CD4-positive, alpha-beta T cell (primary cell): ENCODE measurements around the gene CLEC16A. TPM values are rescaled to one million over a fixed set of nuclear protein-coding genes. Genes with fewer than 3 reads are reported as not detected.

Source experiments
- ATAC-seq: fragments of 200-7000 bp; cut with Tn5 transposase; one replicate; pipeline ENCODE4 v1.10.0; 2022; ENCODE audit warnings: mild to moderate bottlenecking; ENCODE audit not compliant: poor library complexity
- CTCF ChIA-PET: fragments of 350-600 bp; sonication (Branson Sonifier 250); formaldehyde crosslinking; loops from one replicate; lab custom pipeline; 2021; ENCODE audit warnings: antibody characterized with exemption, inconsistent platforms; lab: Charles Lee
- POLR2A ChIA-PET: fragments of 350-600 bp; sonication (Branson Sonifier 250); formaldehyde crosslinking; loops from one replicate; lab custom pipeline; 2021; ENCODE audit warnings: antibody characterized with exemption, inconsistent platforms; lab: Charles Lee
- DNase-seq, 14 experiments: peaks; one replicate each; pipeline ENCODE4 v3.0.0-alpha.2; 2013 to 2020; ENCODE audit warnings: mixed read lengths in 2 of 14
- H3K27ac ChIP-seq, 2 donors: one replicate each; pipeline versions ENCODE4 v1.5.1 to v1.7.0; 2013; ENCODE audit warnings: low read length in 2 of 2, low read depth in 1 of 2, mild to moderate bottlenecking in 1 of 2
- H3K27me3 ChIP-seq, 2 experiments: 1 replicate in 1 of 2; 2 replicates in 1 of 2; pipeline versions ENCODE4 v1.6.1 to v1.7.0; 2013; ENCODE audit warnings: low read length in 2 of 2, control low read depth in 1 of 2, mild to moderate bottlenecking in 1 of 2, moderate library complexity in 1 of 2; ENCODE audit not compliant: insufficient read depth in 2 of 2, control insufficient read depth in 1 of 2
- H3K36me3 ChIP-seq: one replicate; pipeline ENCODE4 v1.6.1; 2013; ENCODE audit warnings: low read length, control low read depth; ENCODE audit not compliant: insufficient read depth
- H3K4me1 ChIP-seq: one replicate; pipeline ENCODE4 v1.6.1; 2013; ENCODE audit warnings: low read length, control low read depth; ENCODE audit not compliant: insufficient read depth
- H3K4me3 ChIP-seq: one replicate; pipeline ENCODE4 v1.5.1; 2013; ENCODE audit warnings: mild to moderate bottlenecking, low read length, moderate library complexity
- H3K9me3 ChIP-seq, 2 experiments: 1 replicate in 1 of 2; 2 replicates in 1 of 2; pipeline versions ENCODE4 v1.6.1 to v1.7.0; 2013; ENCODE audit warnings: low read length in 2 of 2, mild to moderate bottlenecking in 2 of 2, control low read depth in 1 of 2, moderate library complexity in 1 of 2; ENCODE audit not compliant: control insufficient read depth in 1 of 2, insufficient read depth in 1 of 2
- H3K27ac Mint-ChIP-seq: one replicate; pipeline ENCODE4 v1.8.0; 2020; ENCODE audit warnings: mixed read lengths
- H3K27me3 Mint-ChIP-seq: one replicate; pipeline ENCODE4 v1.8.0; 2021; ENCODE audit warnings: mixed read lengths
- H3K36me3 Mint-ChIP-seq: one replicate; pipeline ENCODE4 v1.8.0; 2021; ENCODE audit warnings: low read depth, mixed read lengths
- H3K4me1 Mint-ChIP-seq: one replicate; pipeline ENCODE4 v1.8.0; 2021; ENCODE audit warnings: low read depth, mixed read lengths
- H3K4me3 Mint-ChIP-seq: one replicate; pipeline ENCODE4 v1.8.0; 2020; ENCODE audit warnings: mild to moderate bottlenecking, mixed read lengths
- H3K9me3 Mint-ChIP-seq: one replicate; pipeline ENCODE4 v1.8.0; 2020; ENCODE audit warnings: mixed read lengths
- intact Hi-C, 2 experiments: fragments of 100-400 bp; cut with DNase I in 1 of 2; cut with micrococcal nuclease in 1 of 2; formaldehyde crosslinking; loops; one replicate each; pipeline versions ENCODE4 v1.15.1 to v1.9.0; 2023 to 2025; cut with DNase I, micrococcal nuclease
- total RNA-seq, 174 experiments: library from RNA in 2 of 174; stranded (reverse) in 2 of 174; gene quantifications; one replicate each; pipeline ENCODE4 v1.2.3 and lab custom pipeline; 2021 to 2026
- TF ChIP-seq, protein P1 (sequence below): fragments of 200-600 bp; IDR thresholded peaks from one replicate; pipeline ENCODE4 v1.8.0; 2022; ENCODE audit warnings: antibody characterized with exemption, mild to moderate bottlenecking

Gene CLEC16A
- total RNA-seq, 2 experiments from 2014 or later = 21.7 to 22.7 TPM

DNA sequence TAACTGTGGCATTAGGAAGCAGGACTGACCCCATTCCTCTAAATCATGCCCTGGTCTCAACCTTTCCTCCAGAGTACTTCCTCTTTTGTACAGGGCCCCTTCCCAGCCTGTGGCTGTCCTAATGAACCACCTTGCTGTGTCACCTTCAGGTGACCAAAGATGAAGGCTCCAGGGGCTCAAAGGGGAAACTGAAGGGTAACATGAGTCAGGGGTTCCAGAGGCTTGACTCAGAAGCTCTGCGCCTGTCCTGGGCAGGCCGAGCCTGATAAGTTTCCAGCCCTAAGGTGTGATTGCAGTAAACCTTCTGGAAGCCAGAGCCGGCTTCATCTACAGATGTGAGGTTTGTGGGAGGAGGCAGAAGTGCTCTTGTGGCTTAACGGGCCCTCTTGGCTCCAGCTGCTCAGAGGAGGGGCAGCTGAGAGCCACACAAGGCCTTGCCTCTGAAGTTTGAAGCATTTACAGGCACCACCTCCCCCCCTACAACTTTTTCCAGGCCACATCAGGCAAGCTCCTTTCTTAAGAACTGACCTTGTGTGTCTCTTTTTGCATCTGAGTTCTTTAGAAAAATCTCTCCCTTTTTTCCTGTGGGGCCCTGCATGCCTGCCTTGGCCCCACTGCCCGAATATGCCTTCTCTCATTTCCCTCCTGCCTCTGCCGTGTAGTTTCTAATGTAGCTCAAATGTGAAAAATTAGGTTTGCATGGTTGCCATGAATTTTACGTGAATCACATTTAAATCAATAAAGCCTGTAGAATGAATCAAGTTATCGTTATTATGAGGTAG is 149.9 kb downstream of the CLEC16A start:
- peak in 4 of 14 experiments; percentile 23 to 35 (median 32) for DNase-seq
- Mint-ChIP-seq H3K27me3 (no peaks in the 10 kb centered on the region), H3K27ac (peak overlapping the region; percentile 81), H3K36me3 (peaks cover 8% of the 10 kb centered on the region), H3K4me3 (peak overlapping the region; percentile 30), H3K9me3 (no peaks in the 10 kb centered on the region), H3K4me1 (peaks cover 33% of the 10 kb centered on the region)
- Histone ChIP-seq H3K36me3 (peaks cover 7% of the 10 kb centered on the region), H3K9me3 (no peaks in the 10 kb centered on the region), H3K4me3 (no peak overlapping the region), H3K4me1 (peaks cover 33% of the 10 kb centered on the region), H3K27ac (peak overlapping the region; percentile 47 to 49), H3K27me3 (no peaks in the 10 kb centered on the region)
- intact Hi-C loops = loop anchor here in 1 of 2 experiments (5.0 kb wide), 1 partner anchor 163 kb away; the partner anchor contains the start of gene SOCS1
- peak; percentile 51 for ATAC-seq
- ChIA-PET POLR2A (interaction anchor here (0.9 to 1.7 kb wide), 2 partner anchors 10 to 162 kb away, joined by 3 to 5 read pairs; partner anchors contain the start of gene SOCS1), CTCF (interaction anchor here (0.6 to 0.8 kb wide), 2 partner anchors 24 to 162 kb away, joined by 3 read pairs; partner anchors contain the start of gene SOCS1)
- TF ChIP-seq, protein P1, sequence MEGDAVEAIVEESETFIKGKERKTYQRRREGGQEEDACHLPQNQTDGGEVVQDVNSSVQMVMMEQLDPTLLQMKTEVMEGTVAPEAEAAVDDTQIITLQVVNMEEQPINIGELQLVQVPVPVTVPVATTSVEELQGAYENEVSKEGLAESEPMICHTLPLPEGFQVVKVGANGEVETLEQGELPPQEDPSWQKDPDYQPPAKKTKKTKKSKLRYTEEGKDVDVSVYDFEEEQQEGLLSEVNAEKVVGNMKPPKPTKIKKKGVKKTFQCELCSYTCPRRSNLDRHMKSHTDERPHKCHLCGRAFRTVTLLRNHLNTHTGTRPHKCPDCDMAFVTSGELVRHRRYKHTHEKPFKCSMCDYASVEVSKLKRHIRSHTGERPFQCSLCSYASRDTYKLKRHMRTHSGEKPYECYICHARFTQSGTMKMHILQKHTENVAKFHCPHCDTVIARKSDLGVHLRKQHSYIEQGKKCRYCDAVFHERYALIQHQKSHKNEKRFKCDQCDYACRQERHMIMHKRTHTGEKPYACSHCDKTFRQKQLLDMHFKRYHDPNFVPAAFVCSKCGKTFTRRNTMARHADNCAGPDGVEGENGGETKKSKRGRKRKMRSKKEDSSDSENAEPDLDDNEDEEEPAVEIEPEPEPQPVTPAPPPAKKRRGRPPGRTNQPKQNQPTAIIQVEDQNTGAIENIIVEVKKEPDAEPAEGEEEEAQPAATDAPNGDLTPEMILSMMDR = no peak

DNA sequence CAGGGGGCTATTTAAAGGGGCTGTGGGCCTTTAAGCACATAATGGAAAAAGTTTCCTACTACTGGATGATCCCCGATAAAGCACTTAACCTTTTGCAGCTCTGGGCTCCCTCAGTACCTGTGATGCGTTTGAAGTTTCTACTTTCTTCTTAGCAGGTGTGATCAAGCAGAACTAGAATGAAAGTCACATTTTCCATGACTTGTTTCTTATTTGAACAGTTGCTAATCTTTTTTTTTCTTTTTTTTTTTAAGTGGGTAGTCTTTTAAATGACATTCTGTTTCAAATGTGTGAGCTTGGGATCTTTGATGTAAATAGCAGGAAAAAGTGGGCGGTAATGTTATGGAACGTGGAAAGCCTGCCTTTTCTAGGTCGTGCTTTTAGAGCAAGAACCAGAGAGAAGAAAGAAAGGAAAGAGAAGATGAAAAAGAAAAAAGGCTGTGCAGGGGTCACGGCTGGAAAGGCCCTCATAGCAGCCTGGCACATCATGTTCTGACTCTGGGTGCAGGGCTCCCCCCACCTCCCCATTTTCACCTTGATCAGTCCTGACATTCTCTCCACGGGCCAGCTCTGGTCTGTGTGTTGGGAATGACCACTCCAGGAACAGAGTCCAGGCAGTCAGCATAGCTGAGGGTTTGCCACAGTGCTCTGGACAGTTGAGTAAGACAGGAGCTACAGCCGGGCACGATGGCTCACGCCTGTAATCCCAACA is 150.6 kb downstream of the CLEC16A start:
- POLR2A ChIA-PET = interaction anchor here (0.9 to 1.7 kb wide), 3 partner anchors 9 to 161 kb away, joined by 3 to 5 read pairs (median 3); partner anchors contain the start of gene SOCS1
- H3K27me3 Mint-ChIP-seq = no peaks in the 10 kb centered on the region
- Histone ChIP-seq H3K27me3 (no peaks in the 10 kb centered on the region), H3K4me1 (peaks cover 39% of the 10 kb centered on the region), H3K9me3 (no peaks in the 10 kb centered on the region), H3K36me3 (peaks cover 7% of the 10 kb centered on the region), H3K4me3 (no peak overlapping the region), H3K27ac (peak overlapping the region; percentile 47 to 49)
- peak overlapping the region; percentile 30 for H3K4me3 Mint-ChIP-seq
- peaks cover 32% of the 10 kb centered on the region for H3K4me1 Mint-ChIP-seq
- DNase-seq (peak in 2 of 14 experiments; percentile 28 to 51), ATAC-seq (peak; percentile 68)
- intact Hi-C loops = loop anchor here in 1 of 2 experiments (5.0 kb wide), 1 partner anchor 162 kb away; the partner anchor contains the start of gene SOCS1
- H3K36me3 Mint-ChIP-seq = peaks cover 8% of the 10 kb centered on the region
- CTCF ChIA-PET = interaction anchor here (0.6 to 0.8 kb wide), 2 partner anchors 25 to 161 kb away, joined by 3 read pairs; partner anchors contain the start of gene SOCS1
- TF ChIP-seq, protein P1 = no peak
- H3K27ac Mint-ChIP-seq = peak overlapping the region; percentile 81
- H3K9me3 Mint-ChIP-seq = no peaks in the 10 kb centered on the region

DNA sequence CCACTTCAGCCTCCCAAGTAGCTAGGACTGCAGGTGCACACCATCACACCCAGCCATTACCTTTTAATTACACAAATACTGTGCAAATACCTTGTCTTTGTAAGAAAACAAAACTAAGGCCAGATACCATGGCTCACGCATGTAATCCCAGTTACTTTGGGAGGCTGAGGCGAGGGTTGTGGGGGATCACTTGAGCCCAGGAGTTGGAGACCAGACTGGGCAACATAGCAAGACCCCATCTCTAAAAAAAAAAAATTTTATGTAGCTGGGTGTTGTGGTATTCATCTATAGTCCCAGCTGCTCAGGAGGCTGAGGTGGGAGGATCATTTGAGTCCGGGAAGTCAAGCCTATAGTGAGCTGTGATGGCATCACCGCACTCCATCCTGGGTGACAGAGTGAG is 151.6 kb downstream of the CLEC16A start:
- peaks cover 7% of the 10 kb centered on the region for H3K36me3 ChIP-seq
- ATAC-seq (no peak), DNase-seq (no peak)
- no peaks in the 10 kb centered on the region for H3K27me3 ChIP-seq
- CTCF ChIA-PET = no interaction called here
- no peak overlapping the region for H3K4me3 ChIP-seq
- peaks cover 35% of the 10 kb centered on the region for H3K4me1 Mint-ChIP-seq
- intact Hi-C loops = no loop called here
- H3K9me3 Mint-ChIP-seq = no peaks in the 10 kb centered on the region
- H3K27me3 Mint-ChIP-seq = no peaks in the 10 kb centered on the region
- H3K27ac ChIP-seq = no peak overlapping the region
- H3K9me3 ChIP-seq = no peaks in the 10 kb centered on the region
- TF ChIP-seq, protein P1 = no peak
- POLR2A ChIA-PET = interaction anchor here (1.7 kb wide), 1 partner anchor 9 kb away, joined by 5 read pairs; no protein-coding TSS in a partner anchor
- H3K4me1 ChIP-seq = peaks cover 44% of the 10 kb centered on the region
- H3K27ac Mint-ChIP-seq = no peak overlapping the region
- H3K36me3 Mint-ChIP-seq = peaks cover 8% of the 10 kb centered on the region
- no peak overlapping the region for H3K4me3 Mint-ChIP-seq
